ENCODE results near the gene PLCG2.

PLCG2 gene

DNA sequence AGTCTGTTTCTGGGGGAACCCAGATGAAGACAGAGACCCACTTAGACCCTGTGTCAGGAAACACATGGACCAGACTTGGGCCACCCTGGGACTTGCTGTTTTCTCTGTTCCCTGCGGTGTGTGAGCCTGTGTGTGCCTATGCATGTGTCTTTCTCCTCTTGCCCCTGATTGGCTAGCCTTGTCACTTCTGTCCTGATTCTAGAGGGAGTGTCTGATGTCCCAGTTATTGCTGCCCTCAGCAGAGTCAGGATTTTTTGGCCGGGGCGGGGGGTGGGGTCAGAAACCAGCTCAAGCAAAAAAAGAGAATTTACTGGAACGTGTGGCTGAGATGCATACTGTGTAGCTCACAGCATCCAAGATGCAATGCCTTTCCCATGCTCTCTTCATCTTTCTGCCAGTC is 30.5 kb downstream of the PLCG2 start:
- no peaks in the 10 kb centered on the region for H3K36me3 ChIP-seq (ENCODE audit: insufficient read depth, low read length)
- H3K4me1 ChIP-seq (ENCODE audit: insufficient read depth, low read length), result no peaks in the 10 kb centered on the region
- no peaks in the 10 kb centered on the region for H3K9me3 ChIP-seq (ENCODE audit: control insufficient read depth, insufficient read depth, low read length)
- H3K9ac ChIP-seq (ENCODE audit: low read depth, low read length), result no peak overlapping the region

DNA sequence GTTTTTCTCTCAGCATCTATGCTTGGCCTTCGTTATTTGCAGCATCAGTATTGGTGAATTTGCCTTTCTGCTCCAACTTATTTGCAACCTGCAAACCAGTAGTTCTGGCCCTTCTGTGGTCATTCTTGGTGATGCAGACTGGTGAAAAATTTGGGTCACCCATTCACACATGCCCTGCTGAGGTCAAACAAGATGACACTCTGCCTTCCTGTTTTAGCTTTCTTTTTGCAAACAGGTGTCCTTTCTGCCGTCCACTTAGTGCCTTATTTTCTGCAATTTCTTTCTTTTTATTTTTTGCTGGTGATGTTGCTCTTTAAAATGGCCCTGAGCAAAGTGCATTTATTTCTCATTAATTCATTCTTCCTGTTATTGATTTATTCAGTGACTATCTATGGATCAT is 31.3 kb downstream of the PLCG2 start:
- H3K9me3 ChIP-seq (ENCODE audit: control insufficient read depth, insufficient read depth, low read length), result no peaks in the 10 kb centered on the region
- no peak overlapping the region for H3K9ac ChIP-seq (ENCODE audit: low read depth, low read length)
- H3K36me3 ChIP-seq (ENCODE audit: insufficient read depth, low read length), result no peaks in the 10 kb centered on the region
- peaks cover 4% of the 10 kb centered on the region; the same call in 1 of the 2 replicates for H3K4me1 ChIP-seq (ENCODE audit: insufficient read depth, low read length)

DNA sequence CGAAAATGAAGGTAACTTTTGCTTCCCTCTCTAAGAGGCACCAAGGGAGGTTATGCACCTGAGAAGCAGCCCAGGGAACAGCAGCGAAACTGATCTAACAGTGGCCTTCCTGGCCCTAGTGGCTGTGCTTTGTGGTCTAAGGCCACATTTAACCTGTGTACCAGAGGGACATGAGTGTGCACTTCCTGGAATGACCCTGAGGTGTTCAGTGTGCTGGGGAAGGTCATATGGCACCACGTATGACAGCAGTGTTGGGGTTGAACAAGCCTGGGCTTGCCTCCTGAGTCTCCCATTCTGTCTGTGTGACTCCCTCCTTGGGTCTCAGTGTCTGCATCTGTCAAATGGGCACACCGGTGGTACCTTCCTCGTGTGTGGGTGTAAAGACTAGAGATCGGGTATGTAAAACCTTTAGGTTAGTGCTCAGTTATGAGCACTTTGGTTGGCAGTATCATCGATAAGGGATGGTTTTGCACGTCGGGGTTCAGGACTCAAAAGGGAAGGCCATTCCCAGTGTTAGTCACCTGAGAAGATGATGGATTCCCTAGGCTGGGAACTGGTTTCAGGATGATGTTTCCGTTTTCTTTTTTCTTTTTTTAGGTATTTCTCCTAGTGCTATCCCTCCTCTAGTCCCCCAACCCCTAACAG is 31.9 kb downstream of the PLCG2 start:
- H3K9ac ChIP-seq (ENCODE audit: low read depth, low read length), result no peak overlapping the region
- H3K9me3 ChIP-seq (ENCODE audit: control insufficient read depth, insufficient read depth, low read length), result no peaks in the 10 kb centered on the region
- H3K36me3 ChIP-seq (ENCODE audit: insufficient read depth, low read length), result no peaks in the 10 kb centered on the region
- peaks cover 4% of the 10 kb centered on the region; the same call in 1 of the 2 replicates for H3K4me1 ChIP-seq (ENCODE audit: insufficient read depth, low read length)

DNA sequence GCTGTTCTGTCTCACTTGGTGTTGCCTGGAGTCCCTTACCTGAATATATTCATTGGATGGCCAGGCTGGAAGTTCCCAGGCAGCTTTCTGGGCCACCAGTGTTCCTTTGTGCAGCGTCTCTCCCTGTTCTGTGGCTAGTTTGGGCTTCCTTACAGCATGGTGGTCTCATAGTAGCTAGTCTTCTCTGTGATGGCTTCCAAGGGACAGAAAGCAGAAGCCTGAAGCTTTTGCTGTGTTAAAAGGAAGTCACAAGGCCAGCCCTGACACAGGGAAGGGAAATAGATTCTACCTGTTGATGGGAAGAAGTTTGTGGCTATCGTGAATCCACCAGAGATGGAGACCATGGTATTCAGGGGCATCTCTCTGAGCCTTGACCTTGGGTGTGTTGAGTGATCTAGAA is 34.6 kb downstream of the PLCG2 start:
- Histone ChIP-seq H3K9me3 (ENCODE audit: control insufficient read depth, insufficient read depth, low read length) (no peaks in the 10 kb centered on the region), H3K4me1 (ENCODE audit: insufficient read depth, low read length) (peaks cover 8% of the 10 kb centered on the region; the same call in 1 of the 2 replicates), H3K9ac (ENCODE audit: low read depth, low read length) (no peak overlapping the region), H3K36me3 (ENCODE audit: insufficient read depth, low read length) (no peaks in the 10 kb centered on the region)

DNA sequence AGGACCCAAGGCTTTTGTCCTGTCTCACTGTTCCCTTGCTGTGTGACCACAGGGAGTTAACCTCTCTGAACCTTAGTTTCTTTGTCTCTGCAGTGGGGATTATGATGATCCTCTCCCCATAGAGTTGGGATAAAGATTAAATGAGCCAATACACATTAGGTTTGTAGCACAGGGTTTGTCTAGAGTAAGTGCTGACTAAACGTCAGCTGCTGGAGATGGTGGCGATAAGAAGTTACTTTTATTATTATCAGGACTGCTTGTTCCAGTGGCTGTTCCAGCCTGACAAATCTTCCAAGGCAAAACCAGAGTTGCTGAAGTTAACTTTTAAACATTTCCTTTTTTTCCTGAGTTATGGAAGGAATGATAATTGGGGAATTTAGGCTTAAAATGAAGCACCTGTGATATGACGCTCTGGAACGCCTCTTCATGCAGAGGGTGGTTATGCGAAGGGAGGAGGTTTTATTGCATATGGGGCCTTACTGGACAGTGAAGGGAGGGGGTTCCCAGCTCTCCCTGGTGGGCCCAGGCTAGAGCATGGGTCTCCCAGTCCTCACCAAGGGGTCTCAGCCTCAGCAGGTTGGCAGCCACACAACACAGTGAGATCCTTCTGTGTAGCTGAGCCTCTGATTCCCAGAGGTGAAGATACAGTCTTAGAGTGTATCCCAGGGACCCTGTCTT is 35.8 kb downstream of the PLCG2 start:
- no peaks in the 10 kb centered on the region for H3K36me3 ChIP-seq (ENCODE audit: insufficient read depth, low read length)
- peaks cover 8% of the 10 kb centered on the region; the same call in 1 of the 2 replicates for H3K4me1 ChIP-seq (ENCODE audit: insufficient read depth, low read length)
- H3K9ac ChIP-seq (ENCODE audit: low read depth, low read length), result no peak overlapping the region
- H3K9me3 ChIP-seq (ENCODE audit: control insufficient read depth, insufficient read depth, low read length), result no peaks in the 10 kb centered on the region

DNA sequence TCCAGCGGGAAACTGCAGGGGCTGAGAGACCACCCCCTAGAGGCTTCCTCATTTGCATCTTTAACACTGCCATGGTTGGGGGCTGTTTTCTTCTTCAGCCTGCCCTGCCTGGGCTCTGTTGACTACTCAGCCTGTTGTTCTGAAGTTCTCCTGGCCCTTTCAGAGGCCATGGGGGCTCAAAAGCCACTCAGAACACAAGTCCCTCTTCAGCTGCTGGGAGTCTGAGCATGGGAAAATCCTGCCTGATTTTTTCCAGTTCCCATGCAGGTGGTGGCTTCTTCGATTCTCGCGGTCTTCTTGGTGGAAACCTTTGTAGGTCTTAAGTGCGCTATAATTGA is 36.3 kb downstream of the PLCG2 start:
- Histone ChIP-seq H3K4me1 (ENCODE audit: insufficient read depth, low read length) (peaks cover 8% of the 10 kb centered on the region; the same call in 1 of the 2 replicates), H3K9ac (ENCODE audit: low read depth, low read length) (no peak overlapping the region)

DNA sequence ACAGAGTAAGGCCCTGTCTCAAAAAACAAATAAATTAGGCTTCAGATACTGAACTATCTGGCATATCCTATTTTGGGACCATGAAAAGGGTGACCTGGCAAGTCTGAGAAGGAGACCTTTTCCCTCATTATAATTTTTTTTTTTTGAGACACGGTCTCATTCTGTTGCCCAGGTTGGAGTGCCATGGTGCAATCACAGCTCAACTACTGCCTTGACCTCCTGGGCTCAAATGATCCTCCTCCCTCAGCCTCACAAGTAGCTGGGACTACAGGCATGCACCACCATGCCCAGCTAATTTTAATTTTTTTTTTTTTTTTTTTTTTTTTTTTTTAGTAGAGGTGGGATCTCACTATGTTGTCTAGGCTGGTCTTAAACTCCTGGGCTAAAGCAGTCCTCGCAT is 37.3 kb downstream of the PLCG2 start:
- H3K9ac ChIP-seq (ENCODE audit: low read depth, low read length), result no peak overlapping the region
- no peaks in the 10 kb centered on the region for H3K9me3 ChIP-seq (ENCODE audit: control insufficient read depth, insufficient read depth, low read length)
- no peaks in the 10 kb centered on the region for H3K36me3 ChIP-seq (ENCODE audit: insufficient read depth, low read length)
- peaks cover 10% of the 10 kb centered on the region; the same call in 1 of the 2 replicates for H3K4me1 ChIP-seq (ENCODE audit: insufficient read depth, low read length)

More for the DNA sequence above, 36.3 kb downstream of the PLCG2 start:
- Histone ChIP-seq H3K36me3 (ENCODE audit: insufficient read depth, low read length) (no peaks in the 10 kb centered on the region), H3K9me3 (ENCODE audit: control insufficient read depth, insufficient read depth, low read length) (no peaks in the 10 kb centered on the region)

DNA sequence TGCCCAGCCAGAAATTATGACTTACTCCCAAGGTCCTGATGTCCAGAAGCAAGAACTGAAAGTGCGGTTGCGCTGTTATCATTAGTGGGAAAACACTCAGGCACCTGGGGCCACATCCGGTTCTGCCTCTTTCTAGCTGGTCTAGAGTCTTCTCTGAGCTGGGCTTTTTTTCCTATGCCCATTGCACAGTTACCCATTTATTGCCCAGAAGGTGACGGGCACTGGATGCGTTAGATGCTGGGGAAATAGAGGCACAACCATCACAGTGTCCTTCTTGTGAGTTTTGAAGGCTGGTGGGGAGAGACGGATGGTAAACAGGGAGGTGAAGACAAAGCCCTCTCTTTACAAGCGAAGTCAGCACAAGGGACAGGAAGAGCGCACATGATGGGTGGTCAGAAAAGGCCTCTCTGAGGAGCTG is 37.7 kb downstream of the PLCG2 start:
- Histone ChIP-seq H3K9me3 (ENCODE audit: control insufficient read depth, insufficient read depth, low read length) (no peaks in the 10 kb centered on the region), H3K36me3 (ENCODE audit: insufficient read depth, low read length) (no peaks in the 10 kb centered on the region), H3K4me1 (ENCODE audit: insufficient read depth, low read length) (peaks cover 14% of the 10 kb centered on the region; the same call in 1 of the 2 replicates), H3K9ac (ENCODE audit: low read depth, low read length) (no peak overlapping the region)

DNA sequence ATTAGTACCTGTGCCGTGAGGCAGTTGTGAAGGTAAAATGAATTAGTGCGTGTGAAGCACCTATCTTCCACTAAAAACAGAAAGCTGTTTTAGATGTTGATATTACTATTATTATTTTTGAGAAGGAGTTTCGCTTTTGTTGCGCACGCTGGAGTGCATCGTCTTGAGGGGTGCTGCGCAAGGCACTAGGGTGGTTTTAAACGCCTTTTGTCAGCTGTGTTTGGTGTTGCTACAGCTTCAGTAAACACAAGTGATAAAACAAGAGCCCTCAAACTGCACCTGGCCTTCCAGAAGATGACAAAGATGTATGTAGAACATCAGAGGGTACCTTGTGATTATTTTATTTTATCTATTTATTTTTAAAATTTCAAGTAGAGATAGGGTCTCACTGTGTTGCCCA is 38.2 kb downstream of the PLCG2 start:
- Histone ChIP-seq H3K9ac (ENCODE audit: low read depth, low read length) (no peak overlapping the region), H3K9me3 (ENCODE audit: control insufficient read depth, insufficient read depth, low read length) (no peaks in the 10 kb centered on the region), H3K36me3 (ENCODE audit: insufficient read depth, low read length) (no peaks in the 10 kb centered on the region), H3K4me1 (ENCODE audit: insufficient read depth, low read length) (peaks cover 14% of the 10 kb centered on the region; the same call in 1 of the 2 replicates)

DNA sequence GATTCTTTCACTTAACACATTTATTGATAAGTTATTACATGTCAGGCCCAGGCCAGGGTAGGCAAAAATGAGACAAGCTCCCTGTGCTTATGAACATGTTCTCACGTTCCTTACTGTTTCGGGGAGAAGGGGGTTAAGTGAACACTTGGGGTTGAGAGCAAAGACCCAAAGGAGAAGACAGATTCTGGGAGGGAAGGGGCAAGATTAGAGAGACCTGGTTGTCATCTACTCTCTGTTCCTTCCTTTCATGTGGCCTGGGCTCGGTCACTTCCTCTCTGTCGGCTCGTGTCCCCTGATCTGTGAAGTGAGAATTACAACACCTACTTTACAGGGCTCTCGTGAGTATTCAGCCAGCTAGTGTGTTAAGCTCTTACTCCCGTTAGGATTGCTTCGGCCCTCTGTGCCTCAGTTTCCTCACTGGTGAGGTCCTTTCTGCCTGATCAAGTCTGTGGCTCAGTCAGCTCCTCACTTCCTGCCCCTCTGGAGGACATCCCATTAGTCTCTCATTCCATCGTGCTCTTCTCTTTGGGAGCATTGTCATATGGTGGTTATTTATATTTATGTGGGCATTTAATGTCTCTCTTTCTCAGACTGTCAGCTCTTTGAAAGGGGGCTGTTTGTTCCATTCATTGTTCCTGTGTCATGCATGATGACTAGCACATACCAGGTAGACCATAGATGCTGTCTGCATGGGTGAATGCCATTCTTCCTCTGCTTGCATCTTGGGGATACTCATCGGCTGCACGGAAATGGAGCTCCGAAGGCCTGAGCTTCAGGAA is 38.9 kb downstream of the PLCG2 start:
- Histone ChIP-seq H3K9ac (ENCODE audit: low read depth, low read length) (no peak overlapping the region), H3K36me3 (ENCODE audit: insufficient read depth, low read length) (no peaks in the 10 kb centered on the region), H3K9me3 (ENCODE audit: control insufficient read depth, insufficient read depth, low read length) (no peaks in the 10 kb centered on the region), H3K4me1 (ENCODE audit: insufficient read depth, low read length) (peaks cover 14% of the 10 kb centered on the region; the same call in 1 of the 2 replicates)

DNA sequence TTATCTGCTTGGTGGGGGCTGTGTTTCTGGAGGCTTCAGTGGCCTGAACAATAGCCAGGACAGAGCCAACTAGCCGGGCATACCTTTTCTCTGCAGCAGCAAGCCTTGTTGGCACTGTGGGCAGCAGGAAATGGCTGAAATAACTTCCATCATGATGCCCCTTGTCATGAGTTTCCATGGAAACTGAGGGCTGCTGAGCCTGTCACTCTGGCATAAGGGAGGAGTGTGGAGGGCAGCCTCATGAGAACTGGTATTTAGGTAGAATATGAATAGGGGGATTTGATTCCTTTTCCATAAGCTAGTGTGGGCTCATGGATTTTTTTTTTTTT is 39.4 kb downstream of the PLCG2 start:
- Histone ChIP-seq H3K9me3 (ENCODE audit: control insufficient read depth, insufficient read depth, low read length) (no peaks in the 10 kb centered on the region), H3K36me3 (ENCODE audit: insufficient read depth, low read length) (no peaks in the 10 kb centered on the region), H3K9ac (ENCODE audit: low read depth, low read length) (no peak overlapping the region), H3K4me1 (ENCODE audit: insufficient read depth, low read length) (peaks cover 14% of the 10 kb centered on the region; the same call in 1 of the 2 replicates)

DNA sequence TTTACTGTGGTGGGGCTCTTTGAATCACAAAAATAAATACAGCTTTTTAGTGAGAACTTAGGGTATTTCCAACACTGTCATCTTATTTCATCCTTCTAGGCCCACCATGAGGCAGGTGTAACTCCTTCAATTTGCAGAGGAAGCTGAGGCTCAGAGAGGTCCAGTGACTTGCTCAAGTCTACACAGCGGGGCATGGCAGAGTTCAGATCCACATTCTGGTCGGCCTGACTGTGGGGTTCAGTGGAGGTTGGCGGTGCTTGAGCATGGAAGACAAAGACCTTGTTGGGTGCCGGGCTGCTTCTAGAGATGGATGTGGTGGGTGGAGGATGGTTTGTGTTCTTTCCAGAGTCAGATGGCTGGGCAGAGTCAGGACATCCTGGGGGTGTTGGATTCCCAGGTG is 39.8 kb downstream of the PLCG2 start:
- Histone ChIP-seq H3K9me3 (ENCODE audit: control insufficient read depth, insufficient read depth, low read length) (no peaks in the 10 kb centered on the region), H3K9ac (ENCODE audit: low read depth, low read length) (no peak overlapping the region), H3K4me1 (ENCODE audit: insufficient read depth, low read length) (peaks cover 14% of the 10 kb centered on the region; the same call in 1 of the 2 replicates), H3K36me3 (ENCODE audit: insufficient read depth, low read length) (no peaks in the 10 kb centered on the region)

DNA sequence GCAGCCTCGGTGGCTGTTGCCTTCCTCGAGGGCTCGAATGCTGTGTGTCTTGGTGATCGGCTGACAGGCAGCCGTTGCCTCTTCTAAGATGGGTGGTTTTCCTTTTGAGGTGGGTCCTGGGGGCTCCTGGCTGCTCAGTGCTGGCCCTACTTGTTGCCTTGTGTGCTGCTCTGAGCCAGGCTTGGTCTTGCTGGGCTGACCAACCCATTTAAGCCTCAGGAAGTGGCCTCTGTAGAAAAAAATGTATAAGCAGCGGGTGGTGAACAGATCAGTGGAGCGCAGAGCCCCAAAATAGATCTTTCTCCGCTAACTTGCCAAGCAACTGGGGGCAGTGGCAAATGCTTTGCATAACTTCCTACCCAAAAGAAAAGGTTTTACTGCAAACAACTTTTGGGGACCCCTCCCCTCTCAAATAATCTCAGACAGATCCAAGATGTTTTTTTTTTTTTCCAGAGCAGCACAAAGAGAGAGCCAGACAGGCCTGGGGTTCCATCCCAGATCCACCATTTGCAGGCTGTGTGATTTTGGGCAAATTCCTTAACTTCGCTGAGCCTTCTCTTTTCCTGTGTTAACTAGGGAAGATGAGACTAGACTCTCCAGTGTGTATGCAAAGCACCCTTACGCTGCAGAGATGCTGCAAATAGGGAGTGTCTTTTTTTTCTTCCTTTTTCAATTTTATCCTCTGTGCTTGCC is 42.5 kb downstream of the PLCG2 start:
- Histone ChIP-seq H3K9me3 (ENCODE audit: control insufficient read depth, insufficient read depth, low read length) (no peaks in the 10 kb centered on the region), H3K36me3 (ENCODE audit: insufficient read depth, low read length) (no peaks in the 10 kb centered on the region), H3K4me1 (ENCODE audit: insufficient read depth, low read length) (peaks cover 9% of the 10 kb centered on the region; the same call in 1 of the 2 replicates), H3K9ac (ENCODE audit: low read depth, low read length) (no peak overlapping the region)

DNA sequence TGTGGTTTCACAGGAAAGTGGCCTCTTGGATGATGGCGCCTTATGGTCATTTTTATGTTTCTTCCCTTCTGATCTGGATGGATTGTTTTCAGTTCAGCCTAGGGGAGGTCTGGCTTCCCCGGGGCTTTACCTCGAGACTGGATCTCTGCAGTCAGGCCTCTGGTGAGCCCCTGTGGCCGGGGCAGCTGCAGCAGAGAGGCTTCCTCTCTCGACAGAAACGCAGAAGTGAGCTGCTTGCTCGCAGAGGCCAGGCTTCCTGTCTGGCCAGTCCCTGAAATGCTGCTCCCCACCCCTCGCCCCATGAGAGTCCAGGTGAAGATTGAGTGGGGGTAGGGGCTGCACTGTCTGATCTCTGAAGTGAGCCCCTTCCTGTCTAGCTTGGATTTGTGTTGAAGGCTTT is 44.0 kb downstream of the PLCG2 start:
- H3K4me1 ChIP-seq (ENCODE audit: insufficient read depth, low read length), result peaks cover 9% of the 10 kb centered on the region; the same call in 1 of the 2 replicates
- H3K36me3 ChIP-seq (ENCODE audit: insufficient read depth, low read length), result no peaks in the 10 kb centered on the region
- H3K9me3 ChIP-seq (ENCODE audit: control insufficient read depth, insufficient read depth, low read length), result no peaks in the 10 kb centered on the region
- no peak overlapping the region for H3K9ac ChIP-seq (ENCODE audit: low read depth, low read length)
